GM18499 (cell line): ENCODE data around the gene RECK.
"Not testable (repeated sequence)": the region's sequence is repeated elsewhere in the genome, so short reads cannot be mapped to it uniquely, and the experiment has no call there.

Experiments used
- ATAC-seq: cut with Tn5 transposase; IDR thresholded peaks from one replicate; pipeline ENCODE4 v1.9.1; 2021; ENCODE audit warnings: moderate number of reproducible peaks; ENCODE audit not compliant: insufficient read depth, unreplicated experiment

RECK gene, protein sequence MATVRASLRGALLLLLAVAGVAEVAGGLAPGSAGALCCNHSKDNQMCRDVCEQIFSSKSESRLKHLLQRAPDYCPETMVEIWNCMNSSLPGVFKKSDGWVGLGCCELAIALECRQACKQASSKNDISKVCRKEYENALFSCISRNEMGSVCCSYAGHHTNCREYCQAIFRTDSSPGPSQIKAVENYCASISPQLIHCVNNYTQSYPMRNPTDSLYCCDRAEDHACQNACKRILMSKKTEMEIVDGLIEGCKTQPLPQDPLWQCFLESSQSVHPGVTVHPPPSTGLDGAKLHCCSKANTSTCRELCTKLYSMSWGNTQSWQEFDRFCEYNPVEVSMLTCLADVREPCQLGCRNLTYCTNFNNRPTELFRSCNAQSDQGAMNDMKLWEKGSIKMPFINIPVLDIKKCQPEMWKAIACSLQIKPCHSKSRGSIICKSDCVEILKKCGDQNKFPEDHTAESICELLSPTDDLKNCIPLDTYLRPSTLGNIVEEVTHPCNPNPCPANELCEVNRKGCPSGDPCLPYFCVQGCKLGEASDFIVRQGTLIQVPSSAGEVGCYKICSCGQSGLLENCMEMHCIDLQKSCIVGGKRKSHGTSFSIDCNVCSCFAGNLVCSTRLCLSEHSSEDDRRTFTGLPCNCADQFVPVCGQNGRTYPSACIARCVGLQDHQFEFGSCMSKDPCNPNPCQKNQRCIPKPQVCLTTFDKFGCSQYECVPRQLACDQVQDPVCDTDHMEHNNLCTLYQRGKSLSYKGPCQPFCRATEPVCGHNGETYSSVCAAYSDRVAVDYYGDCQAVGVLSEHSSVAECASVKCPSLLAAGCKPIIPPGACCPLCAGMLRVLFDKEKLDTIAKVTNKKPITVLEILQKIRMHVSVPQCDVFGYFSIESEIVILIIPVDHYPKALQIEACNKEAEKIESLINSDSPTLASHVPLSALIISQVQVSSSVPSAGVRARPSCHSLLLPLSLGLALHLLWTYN

DNA sequence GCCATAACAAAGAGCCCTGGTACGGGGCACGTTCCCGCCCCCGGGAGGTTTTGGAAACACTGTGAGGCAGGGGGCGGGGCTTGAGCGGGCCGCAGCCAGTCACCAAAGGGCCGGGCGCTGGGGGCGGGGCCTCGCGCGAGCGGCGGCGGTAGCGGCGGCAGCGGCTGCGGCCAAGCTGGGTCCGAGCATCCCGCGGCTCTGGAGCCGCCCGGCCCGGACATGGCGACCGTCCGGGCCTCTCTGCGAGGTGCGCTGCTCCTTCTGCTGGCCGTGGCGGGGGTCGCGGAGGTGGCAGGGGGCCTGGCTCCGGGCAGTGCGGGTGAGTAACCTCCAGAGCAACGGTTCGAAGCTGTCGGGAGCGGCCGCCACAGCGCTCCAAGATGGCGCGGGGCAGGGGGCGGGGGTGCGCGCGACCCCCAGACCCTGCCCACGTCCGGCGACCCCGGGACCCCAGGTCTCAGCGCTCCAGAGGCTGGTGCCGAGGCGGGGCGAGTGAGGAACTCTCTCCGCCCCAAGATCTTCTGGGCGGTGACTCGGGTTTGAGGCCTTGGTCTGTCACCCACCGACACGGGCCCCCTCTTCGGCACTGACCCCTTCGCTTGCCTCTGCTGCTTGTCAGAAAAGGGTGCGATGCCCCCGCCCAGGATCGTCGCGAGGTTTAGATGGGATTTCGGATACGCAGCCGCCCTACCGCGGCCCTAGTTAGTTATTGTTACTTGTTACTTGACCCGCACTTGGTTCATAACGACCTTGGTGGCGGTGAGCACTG, at the start of gene RECK:
Gene RECK, plus strand, starts transcription at position 134 of the 769 bp plus-strand sequence. Its CDS starts 86 bp downstream, at position 220.
- ATAC-seq: no peak

DNA sequence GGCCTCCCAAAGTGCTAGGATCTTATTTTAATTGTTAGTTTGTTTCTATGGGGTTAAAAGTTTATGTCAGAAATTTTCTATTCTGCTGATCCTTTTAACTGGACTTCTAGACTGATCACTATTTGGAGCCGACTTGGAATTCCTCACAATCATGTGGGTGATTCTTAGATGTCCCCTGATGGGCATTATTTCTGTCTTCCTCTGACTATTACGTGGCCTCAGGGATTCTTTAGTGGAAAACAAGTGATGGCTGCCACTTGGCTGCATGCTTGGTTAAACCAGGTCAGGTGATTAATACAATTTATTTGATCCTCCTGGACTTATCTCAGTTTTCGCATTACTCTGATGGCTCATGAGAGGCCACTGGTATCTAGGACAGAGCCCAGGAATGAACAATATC, 46.6 kb upstream of the RECK start:
- ATAC-seq: no peak

DNA sequence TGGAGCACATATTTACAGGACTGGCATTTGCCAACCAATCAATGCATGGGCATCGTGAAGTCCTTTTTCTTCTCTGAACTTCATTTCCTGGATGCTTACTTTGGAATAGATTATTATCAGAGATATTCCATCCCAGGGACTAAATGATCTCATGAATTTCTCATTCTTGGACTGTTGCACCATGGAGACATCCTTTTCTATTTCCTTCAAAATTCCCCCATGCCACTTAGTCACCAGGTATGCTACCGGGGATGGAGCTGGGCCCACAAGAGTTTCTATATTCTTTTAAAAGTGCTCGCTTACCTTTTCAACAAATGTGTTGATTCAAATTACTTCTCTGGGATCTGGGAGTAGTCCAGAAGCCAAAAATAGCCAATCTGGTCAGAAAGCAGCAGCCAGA, 43.6 kb upstream of the RECK start:
- ATAC-seq: not testable (repeated sequence)

DNA sequence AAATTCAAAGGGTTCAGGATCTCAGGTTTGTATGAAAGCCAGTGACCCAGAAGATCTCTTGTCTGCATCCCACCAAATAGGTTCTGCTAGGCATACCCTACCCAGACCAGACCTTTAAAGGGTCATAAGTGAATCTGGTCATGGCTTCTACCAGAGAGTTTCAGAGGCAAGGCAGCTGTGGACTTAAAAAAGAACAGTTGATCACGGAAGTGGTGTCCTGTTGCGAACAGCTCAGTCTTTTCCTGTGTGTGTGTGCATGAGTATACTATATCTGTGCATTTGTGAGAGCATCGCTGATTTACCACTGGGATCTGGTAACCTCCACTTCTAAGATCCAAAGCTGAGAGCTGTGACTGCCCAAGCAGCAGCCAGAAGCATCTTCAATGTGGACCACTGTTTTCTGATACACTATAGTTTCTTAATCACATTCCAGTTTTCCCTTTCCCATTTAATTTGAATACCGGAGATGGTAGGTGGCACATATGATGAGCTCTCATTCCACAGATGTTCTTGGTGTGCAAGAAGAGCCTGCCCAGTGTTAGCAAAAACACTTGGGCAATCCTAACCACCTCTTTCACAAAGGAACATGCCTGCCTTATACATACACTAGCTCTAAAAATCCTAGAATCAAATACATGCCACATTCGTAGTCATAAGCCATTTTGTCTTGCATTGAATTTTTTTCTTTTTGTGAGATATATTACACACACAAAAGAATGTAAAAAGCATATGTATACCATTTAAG, 42.6 kb upstream of the RECK start:
- ATAC-seq: no peak

DNA sequence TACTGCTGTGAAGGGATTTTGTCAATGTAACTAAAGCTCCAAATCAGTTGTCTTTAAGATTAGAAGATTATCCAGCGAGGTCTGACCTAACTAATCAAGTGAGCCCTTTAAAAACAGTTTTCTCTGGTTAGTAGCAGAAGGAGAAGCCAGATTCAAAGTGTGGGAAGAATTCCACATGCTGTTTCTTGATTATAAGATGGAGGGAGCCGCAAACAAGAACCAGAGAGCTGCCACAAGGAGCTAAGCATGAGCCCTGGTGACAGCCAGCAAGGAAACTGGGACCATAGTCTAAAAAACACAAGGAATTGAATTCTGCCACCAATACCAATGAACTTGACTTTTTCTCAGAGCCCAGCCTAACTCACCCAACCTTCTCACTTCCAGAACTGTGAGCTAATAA, 41.8 kb upstream of the RECK start:
- no peak for ATAC-seq

DNA sequence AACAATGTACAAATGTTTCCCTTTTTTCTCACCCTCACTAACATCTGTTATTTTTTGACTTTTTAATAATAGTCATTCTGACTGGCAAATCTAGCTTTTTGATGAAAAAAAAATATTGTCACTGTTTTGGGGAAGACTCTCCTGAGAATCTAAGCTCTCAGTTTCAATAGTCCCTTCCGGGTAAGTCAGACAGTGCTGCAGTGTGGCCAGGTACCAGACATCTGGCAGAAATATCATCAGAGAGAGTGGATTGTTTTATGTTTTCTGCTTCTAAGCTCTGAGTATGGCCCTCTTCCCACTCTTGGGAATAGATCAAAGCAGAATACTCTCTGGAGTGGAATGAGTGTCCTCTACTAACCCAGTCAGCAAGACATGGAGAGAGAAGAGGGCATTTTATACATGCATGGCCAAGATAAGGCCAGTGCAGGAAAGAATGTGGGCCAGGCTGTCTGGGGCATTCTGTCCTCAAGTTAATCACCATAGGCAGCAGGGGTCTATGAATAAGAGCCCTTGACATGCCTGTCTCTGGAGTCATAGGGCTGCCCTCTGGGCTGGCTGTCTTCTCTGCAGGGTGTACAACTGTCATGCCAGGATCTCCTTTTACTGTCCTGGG, 40.2 kb upstream of the RECK start:
- no peak for ATAC-seq

DNA sequence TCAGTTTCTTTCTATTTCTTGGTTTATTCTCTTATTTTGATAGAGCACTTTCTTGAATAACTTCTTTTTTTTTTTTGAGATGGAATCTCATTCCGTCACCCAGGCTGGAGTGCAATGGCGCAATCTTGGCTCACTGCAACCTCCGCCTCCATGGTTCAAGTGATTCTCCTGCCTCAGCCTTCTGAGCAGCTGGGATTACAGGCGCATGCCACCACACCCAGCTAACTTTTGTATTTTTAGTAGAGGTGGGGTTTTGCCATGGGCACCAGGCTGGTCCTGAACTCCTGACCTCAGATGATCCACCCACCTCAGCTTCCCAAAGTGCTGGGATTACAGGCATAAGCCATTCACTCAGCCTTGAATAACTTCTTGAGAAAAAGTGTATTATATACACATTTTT, 39.7 kb upstream of the RECK start:
- not testable (repeated sequence) for ATAC-seq

DNA sequence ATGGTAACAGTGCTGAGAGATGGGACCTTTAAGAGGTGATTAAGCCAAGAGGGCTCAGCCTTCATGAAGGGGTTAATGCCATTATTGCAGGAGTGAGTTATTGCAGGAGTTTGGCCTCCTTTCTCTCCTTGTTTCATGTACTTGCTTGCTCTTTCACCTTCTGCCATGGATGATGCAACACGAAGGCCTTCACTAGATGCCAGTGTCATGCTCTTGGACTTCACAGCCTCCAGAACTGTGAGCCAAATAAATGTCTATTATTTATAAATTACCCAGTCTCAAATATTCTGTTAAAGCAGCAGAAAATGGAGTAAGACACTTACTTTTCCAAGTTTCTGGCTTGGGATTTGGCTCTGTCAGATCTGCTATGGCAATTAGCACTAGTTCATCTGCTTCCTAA, 38.4 kb upstream of the RECK start:
- no peak for ATAC-seq

DNA sequence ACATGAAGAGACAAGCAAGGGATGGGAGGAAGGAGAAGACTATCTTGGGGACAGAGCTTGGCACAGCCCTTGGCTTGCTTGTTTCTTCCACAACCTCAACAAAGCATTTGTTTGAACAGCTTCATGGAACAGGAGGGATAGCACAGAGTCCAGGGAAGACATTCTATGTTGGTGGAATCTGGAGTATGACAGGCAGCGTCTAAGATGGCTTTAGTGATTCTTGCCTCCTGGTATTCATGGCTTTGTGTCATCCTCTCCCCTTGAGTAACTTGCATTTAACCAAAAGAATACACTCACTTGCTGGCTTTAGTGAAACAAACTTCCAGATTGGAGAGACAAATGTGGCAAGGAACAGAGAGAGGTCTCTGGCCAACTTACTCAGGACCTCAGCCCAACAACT, 30.8 kb upstream of the RECK start:
- no peak for ATAC-seq

DNA sequence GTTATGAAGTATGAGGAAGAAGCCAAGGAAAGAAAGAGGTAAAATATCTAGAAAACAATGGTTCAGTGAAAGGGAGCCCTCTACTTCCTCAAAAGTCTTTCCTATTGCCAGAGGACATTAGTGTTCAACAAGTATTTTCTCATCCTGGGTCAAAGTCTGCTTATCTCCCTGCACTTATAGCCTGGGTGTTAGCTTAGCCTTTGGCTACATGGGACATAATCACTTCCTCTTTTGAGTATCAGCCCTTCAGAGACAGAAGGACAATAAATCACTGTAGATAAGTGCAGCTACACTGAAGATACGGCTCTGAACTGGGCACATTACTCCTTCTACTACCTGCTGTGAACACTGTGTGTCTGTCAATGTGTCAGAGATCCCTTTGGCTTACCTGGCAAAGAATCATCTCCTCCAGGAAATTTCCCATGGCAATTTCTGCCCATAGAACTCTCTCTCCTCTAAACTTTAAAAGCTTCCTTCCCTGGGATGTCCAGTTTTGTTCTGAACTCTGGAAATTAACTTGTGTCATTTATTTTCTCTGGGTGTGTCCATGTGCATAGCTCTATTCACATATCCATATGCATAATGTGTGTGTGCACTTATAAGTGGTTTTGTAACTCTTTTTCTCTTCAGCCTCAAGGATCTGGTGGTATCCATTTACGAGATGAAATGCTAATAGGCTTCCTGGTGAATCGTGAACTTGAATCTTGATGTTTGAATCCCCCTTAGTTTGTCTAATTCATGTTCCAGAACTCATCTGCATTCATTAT, 30.0 kb upstream of the RECK start:
- ATAC-seq: no peak

DNA sequence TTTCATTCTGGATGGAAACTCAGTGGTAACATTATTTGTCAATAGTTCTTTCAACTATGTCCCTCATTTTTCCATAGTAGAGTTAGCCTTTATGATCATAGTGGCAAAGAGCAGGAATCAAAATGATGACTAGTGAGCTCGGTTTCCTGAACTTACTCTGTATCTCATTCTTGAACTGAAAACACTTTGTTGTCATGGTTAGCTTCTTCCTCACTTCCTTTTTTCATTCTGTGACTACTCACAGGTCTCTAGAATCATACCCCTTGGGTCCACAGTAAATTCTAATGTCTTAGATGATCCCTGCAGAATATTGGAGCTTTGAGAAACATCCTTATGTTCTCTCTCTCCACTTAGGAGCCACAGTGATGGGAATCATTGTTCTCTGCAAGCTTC, 29.4 kb upstream of the RECK start:
- peak; percentile 53 for ATAC-seq

DNA sequence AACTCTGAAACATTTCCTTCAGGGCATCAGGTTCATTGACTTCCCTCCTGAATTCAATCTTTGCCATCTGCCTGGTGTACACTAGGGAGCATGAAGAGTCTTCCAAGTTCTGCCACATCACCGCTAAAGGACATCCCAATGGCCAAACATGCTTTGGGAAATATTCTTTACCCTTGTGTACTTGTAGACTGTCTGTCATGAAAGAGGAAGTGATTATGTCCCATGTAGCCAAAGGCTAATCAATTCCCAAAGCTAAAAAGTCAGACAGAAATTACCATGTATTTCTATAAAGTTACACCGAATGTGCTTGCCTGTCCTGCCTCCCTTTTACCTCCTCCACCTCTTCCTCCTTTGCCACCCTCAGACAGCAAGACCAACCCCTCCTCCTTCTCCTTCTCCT, 28.9 kb upstream of the RECK start:
- ATAC-seq: no peak

DNA sequence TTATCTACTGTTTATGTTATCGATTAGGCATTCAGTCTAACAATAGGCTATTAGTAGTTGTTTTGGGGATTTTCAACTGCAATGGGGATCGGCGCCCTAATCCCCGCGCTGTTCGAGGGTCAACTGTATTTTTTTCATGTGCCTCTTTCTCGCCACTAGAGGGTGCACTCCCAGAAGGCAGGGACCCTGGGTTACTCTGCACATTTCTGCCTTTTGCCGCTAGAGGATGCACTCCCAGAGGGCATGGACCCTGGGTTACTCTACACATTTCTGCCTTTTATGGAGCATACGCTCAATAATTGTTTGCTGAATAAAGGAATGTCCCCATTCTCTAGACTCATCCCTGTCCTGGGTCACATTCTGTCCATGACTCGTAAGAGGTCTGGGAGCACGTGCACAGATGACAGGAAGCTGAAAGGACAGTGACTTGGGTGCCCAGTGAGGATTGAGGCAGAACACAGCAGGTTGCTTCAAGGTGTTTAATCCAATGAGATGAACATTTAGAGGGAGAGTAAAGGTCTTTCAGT, 27.9 kb upstream of the RECK start:
- peak; percentile 51 for ATAC-seq

DNA sequence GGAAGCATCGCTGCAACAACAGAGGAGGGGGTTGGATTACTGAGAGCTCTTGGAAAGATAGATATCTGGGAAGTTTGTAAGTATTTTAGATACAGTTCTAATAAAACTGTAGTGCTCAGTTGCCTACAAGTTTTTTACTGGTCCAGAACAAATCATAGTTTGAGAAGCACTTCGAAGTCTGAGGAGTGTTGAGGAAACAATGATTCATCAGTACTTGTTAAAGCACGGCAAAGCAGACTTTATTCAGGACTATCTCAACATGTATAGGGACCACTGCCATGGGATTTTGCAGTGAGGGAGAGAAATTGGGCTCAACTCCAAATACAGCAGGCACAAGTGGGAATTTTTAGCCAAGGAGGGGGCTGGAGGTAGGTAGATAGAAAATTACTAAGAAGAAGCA, 25.3 kb upstream of the RECK start:
- no peak for ATAC-seq

DNA sequence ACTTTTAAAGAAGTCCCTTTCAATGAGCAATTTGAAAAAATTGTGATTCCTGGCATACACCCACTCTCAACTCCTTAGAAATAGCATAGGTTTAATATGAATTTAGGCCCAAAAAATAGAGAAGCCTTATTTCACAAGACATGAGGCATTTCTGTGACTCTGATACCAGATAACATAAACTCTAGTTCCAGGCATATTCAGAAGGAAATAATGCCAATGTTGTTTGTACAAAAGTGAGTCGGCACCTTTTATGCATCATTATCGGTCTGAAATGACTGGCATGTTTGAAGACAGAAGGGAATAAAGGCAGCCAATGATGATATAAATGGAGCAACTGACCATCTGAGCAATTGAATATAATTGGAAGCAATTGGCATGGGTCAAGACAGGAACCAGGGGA, 19.4 kb upstream of the RECK start:
- no peak for ATAC-seq

DNA sequence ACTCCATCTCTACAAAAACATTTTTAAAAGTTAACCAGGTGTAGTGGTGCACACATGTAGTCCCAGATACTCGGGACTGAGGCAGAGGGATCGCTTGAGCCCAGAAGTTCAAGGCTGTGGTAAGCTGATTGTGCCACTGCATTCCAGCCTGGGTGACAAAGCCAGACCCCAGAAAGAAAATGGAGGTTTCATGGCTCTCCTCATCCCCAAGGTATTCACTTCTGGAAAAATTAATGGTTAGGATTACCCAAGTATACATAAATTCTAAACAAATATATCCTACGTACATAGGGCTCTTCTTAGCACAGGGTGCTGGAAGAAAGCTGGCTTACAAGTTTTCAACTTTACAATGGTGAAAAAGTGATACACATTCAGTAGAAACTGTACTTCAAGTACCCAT, 18.6 kb upstream of the RECK start:
- ATAC-seq: no peak

DNA sequence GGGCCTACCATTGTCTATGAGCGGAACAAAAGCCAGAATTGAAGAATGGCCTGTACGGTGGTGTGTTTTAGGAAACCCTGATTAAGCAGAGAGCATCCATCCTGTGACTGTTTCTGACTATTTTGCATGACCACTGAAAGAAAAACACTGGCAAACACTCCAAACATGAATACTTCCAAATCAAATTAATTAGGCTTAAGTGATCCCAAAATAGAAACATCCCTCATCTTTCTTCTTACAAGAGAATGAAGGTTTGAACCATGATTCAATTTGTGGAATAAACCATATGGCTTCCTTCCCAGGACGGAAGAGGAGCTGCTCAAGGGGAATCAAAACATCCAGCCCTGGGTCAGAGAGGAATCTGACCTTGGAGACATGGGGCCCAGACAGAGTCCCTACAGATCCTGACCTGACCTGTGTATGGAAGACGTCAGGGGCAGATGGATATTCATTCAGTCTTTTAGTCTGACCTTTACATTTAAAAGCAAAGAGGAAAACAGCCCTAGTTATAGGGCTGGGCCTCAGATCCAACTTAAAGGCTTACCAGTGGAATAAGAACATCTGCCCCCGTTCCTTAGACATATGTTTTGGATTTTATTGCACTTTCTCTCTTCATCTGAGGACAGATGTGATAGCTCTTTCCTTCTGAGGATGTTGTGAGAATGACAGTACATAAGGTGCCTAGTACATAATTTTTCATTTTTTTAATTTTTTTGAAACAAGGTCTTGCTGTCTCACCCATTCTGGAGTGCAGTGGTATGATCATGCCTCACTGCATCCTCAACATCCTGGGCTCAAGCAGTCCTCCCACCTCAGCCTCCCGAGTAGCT, 17.6 kb upstream of the RECK start:
- ATAC-seq: no peak

DNA sequence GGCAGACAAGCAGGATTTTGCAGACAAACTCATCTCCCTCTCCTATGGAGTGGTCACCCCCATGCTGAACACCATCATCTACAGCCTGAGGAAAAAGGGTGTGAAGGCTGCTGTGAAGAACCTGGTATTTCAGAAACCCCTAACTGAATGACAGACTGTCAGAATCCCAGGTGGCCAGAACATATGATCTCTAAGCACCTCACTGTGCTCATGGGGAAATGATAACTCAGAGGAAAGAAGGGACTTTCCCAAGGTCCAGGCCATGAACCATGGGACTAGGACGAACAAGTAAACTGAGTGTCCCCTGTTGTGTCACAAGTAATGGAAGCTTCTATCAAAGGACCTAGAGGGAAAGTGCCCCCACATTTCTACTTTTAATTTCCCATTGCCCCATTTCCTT, 14.7 kb upstream of the RECK start:
- ATAC-seq: no peak
